GM10847 (cell line): ENCODE data around the gene MEI1.

ENCODE experiments used
- POLR2A ChIP-seq: IDR thresholded peaks from 2 replicates; pipeline ENCODE4 v1.6.1; 2011; ENCODE audit not compliant: insufficient read length; ENCODE audit errors: extremely low read depth

MEI1 gene

GRCh38 chr22:41819257-41819656, 120.0 kb downstream of the MEI1 start:
- no peak for TF ChIP-seq POLR2A

- no peak for TF ChIP-seq POLR2A
Measured at GRCh38 chr22:41820447-41820846, 121.1 kb downstream of the MEI1 start.

GRCh38 chr22:41821471-41822316, 122.4 kb downstream of the MEI1 start:
- no peak for TF ChIP-seq POLR2A

GRCh38 chr22:41822317-41823057, 123.2 kb downstream of the MEI1 start:
- no peak for TF ChIP-seq POLR2A

GRCh38 chr22:41823797-41824196, 124.5 kb downstream of the MEI1 start:
- no peak for TF ChIP-seq POLR2A

DNA sequence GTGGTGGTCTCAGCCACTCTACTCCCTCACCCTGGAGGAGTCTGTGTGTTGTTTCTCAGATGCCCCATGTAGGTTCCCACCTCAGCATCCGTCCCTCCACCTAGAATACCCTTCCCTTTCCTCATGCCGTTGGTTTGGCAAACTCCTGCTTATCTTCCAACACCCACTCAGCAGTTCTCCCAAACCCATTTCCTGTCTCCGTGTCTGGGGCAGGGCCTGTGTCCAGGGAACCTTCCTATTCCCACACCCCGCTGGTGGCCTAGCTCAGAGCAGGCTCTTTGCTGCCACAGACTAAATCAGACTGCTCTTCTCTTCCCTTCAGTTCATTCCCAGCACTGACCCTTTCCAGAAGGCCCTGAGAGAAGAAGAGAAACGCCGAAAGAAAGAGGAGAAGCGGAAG, 126.1 kb downstream of the MEI1 start:
- no peak for TF ChIP-seq POLR2A

DNA sequence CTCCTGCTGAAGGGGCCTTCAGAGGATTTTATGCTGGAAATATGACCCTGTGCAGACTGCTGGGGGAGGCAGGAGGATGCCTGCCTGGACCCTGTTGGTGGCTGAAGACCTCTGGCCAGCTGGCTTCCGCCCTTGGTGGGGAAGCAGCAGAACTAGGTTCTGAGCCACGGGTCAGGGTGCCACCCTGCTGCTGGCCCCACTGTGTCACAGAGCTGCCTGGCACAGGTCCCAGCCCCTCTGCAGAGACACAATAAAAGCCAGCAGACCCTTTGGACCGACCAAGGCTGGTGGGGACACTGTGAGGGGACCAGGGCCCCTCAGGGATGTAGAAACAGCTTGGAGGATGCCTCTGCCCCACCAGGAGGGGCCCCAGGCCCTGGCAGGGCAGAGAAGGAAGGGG, 126.7 kb downstream of the MEI1 start:
- no peak for TF ChIP-seq POLR2A

- no peak for TF ChIP-seq POLR2A
Measured at GRCh38 chr22:41826430-41827383, 127.4 kb downstream of the MEI1 start.

GRCh38 chr22:41827671-41828070, 128.4 kb downstream of the MEI1 start:
- TF ChIP-seq POLR2A: no peak

DNA sequence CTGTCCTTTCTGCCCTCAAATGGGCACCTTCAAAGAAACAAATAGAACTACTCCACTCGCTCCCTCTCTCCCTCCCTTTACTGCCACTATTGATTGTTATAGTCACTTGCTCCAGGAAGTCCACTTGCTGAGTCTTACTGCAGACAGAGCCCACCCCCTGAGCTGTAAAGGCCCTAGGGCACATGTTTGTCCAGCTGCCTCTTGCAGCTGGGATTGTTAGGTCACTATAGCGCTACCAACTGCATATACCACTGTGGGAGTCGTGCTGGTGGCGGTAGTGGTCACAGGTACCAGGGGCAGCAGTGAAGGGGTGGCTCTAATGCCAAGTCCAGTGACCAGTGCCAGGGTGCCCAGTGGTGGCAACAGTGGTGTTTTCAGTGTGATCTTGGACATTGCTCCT, 129.2 kb downstream of the MEI1 start:
- TF ChIP-seq POLR2A: no peak

DNA sequence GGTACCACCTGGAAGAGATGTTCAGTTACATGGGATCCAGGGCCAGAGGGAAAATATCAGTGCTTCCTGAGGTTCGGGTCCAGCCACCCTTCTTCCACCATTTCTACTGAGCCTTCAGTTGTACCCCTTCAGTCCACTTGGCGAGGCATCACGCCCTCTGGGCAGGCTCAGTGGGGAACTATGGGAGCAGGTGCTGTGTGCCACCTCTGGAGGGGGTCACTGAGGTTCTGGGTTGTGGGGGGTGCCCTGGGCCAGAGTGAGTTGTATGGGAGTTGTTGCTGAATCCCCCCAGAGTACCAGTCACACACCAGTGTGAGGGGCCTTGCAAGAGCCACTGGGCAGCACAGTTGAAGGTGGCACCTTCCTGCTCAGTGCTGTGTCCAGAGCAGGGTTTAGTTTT, 130.9 kb downstream of the MEI1 start:
- TF ChIP-seq POLR2A: no peak

- TF ChIP-seq POLR2A: no peak
Measured at GRCh38 chr22:41831383-41831782, 132.1 kb downstream of the MEI1 start.

GRCh38 chr22:41831828-41832552, 132.7 kb downstream of the MEI1 start:
- no peak for TF ChIP-seq POLR2A

DNA sequence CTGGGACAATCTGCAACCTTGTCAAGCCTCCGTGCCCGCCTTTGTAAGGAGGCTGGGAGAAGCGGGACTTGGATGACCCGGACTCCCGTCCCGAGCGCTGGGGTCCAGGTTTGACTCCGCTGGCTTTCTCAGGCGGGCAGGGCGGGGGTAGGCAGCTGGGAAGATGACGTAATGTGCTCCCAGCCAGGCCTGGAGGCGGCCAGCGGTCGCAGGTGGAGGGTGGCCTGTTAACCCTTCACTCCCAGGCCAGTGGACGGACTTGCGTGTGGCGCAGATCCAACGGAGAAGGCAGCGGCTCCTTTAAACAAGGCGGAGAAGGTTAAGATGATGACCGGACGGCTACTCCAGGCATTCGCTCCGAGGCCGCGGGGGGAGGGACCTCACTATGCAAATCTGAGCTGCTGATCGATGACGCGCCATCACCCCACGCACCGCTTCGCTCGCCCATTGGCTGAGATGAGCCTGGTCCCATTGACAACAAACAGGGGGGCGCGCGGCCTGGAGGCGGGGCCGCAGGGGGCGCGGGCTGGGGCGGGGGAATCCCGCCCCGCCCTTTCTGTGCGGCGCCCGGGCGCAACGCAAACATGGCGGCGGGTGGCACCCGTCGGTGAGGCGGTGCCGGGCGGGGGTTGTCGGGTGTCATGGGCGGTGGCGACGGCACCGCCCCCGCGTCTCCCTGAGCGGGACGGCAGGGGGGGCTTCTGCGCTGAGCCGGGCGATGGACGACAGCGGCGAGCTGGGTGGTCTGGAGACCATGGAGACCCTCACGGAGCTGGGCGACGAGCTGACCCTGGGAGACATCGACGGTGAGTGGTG, 133.5 kb downstream of the MEI1 start, which contains the start of gene SREBF2:
TSS of gene SREBF2 (plus strand) at position 553 of the 816 bp plus-strand sequence. CDS start at position 719, 166 bp downstream.
- TF ChIP-seq POLR2A: peak; percentile 92
